ENCODE measurements around the gene JARID2. TPM values are rescaled to one million over a fixed set of nuclear protein-coding genes. Genes with fewer than 3 reads are reported as not detected.

Gene JARID2
- total and polyA plus RNA-seq, 2 of the 13 experiments (the other 11 are each of a cell fraction or from before 2014, with no cell fraction given), result 7.5 to 10.3 TPM

GRCh38 chr6:15368186-15368585 is 122.3 kb downstream of the JARID2 start:
- POLR2A ChIA-PET, result no interaction called here
- no peak for FAIRE-seq
- intact Hi-C loops (cut with micrococcal nuclease; ENCODE audit: unreplicated experiment), result no loop called here

More at GRCh38 chr6:15368186-15368585, 122.3 kb downstream of the JARID2 start:
- Histone ChIP-seq H3K4me1 (ENCODE audit: insufficient read depth, low read length) (peaks cover 12% of the 10 kb centered on the region), H3K9me3 (ENCODE audit: low read length) (no peaks in the 10 kb centered on the region), H3K9ac (ENCODE audit: insufficient read depth, low read depth, low read length) (no peak overlapping the region), H3K27me3 (ENCODE audit: control insufficient read depth in 1 of 2, insufficient read depth in 2 of 2, low read length in 2 of 2) (no peaks in the 10 kb centered on the region), H3K79me2 (ENCODE audit: insufficient read depth, low read length) (peaks cover 48% of the 10 kb centered on the region), H4K20me1 (ENCODE audit: insufficient read depth, low read length) (peaks cover 7% of the 10 kb centered on the region; the same call in 1 of the 2 replicates), H2AFZ (ENCODE audit: low read length) (no peak overlapping the region), H3K36me3 (replicated peaks in 1 of 2; ENCODE audit: control insufficient read depth in 1 of 2, insufficient read depth in 2 of 2, low read length in 2 of 2) (no peaks in the 10 kb centered on the region), H3K4me2 (ENCODE audit: low read depth, low read length) (no peak overlapping the region), H3K27ac (ENCODE audit: extremely low read length, insufficient read depth, low read length) (no peak overlapping the region), H3K4me3 (replicated peaks in 1 of 3; ENCODE audit: insufficient read depth in 1 of 3, low read depth in 2 of 3, low read length in 3 of 3) (no peak overlapping the region)
- TF ChIP-seq CEBPB (IDR thresholded peaks at IDR 0.05; ENCODE audit: borderline replicate concordance, low read depth, low read length) (peak; percentile 59), CTCF (CRISPR knock-in tag; IDR thresholded peaks at IDR 0.05) (no peak), ATF7 (IDR thresholded peaks at IDR 0.05) (peak; percentile 61; the same call in 1 of the 2 replicates), ATF7 (CRISPR knock-in tag; IDR thresholded peaks at IDR 0.05) (no peak), ZNF510 (CRISPR knock-in tag; IDR thresholded peaks at IDR 0.05; ENCODE audit: low read depth) (no peak), ZC3H4 (CRISPR knock-in tag; IDR thresholded peaks at IDR 0.05; ENCODE audit: borderline replicate concordance) (no peak), HMGXB4 (CRISPR knock-in tag; IDR thresholded peaks at IDR 0.05; ENCODE audit: borderline replicate concordance in 1 of 2, low read depth in 1 of 2) (no peak), DZIP1 (CRISPR knock-in tag; IDR thresholded peaks at IDR 0.05) (no peak), HNF1A (IDR thresholded peaks at IDR 0.05; ENCODE audit: low read depth) (no peak), HNF1A (CRISPR knock-in tag; IDR thresholded peaks at IDR 0.05; ENCODE audit: borderline replicate concordance) (no peak)
- DNase-seq (ENCODE audit: low spot score), result no peak
- BruUV-seq (replicated peaks), result no TSS peak
- CTCF ChIA-PET (ENCODE audit: low intra/inter-chr PET ratio, low total read pairs), result no interaction called here
- ATAC-seq, result no peak
- in situ Hi-C loops (cut with HindIII; ENCODE audit: extremely low pct_ligation_motif_present, low pct_unique_long_range_greater_than_20kb), result no loop called here

All from HepG2 (cell line).